Keratinocyte (primary cell): Measurements from ENCODE around the gene B3GNT3.

Experiments
- EZH2 ChIP-seq: IDR thresholded peaks from one replicate; pipeline ENCODE4 v1.6.1; 2012; ENCODE audit warnings: inconsistent platforms, mild to moderate bottlenecking, low read length, moderate library complexity
- TF ChIP-seq, protein P1 (sequence below), 3 experiments: IDR thresholded peaks in 1 of 3; conservative IDR thresholded peaks in 1 of 3; optimal IDR thresholded peaks in 1 of 3; 2 replicates in 2 of 3; 3 replicates in 1 of 3; pipeline versions ENCODE3 to v1.5.1; 2011; ENCODE audit warnings: low read length in 3 of 3, mild to moderate bottlenecking in 3 of 3, moderate library complexity in 2 of 3, control low read depth in 1 of 3, inconsistent platforms in 1 of 3; ENCODE audit not compliant: insufficient read depth in 2 of 3; ENCODE audit errors: extremely low read depth in 1 of 3

GRCh38 chr19:17761148-17761547, 33.8 kb upstream of the B3GNT3 start:
- TF ChIP-seq, protein P1, sequence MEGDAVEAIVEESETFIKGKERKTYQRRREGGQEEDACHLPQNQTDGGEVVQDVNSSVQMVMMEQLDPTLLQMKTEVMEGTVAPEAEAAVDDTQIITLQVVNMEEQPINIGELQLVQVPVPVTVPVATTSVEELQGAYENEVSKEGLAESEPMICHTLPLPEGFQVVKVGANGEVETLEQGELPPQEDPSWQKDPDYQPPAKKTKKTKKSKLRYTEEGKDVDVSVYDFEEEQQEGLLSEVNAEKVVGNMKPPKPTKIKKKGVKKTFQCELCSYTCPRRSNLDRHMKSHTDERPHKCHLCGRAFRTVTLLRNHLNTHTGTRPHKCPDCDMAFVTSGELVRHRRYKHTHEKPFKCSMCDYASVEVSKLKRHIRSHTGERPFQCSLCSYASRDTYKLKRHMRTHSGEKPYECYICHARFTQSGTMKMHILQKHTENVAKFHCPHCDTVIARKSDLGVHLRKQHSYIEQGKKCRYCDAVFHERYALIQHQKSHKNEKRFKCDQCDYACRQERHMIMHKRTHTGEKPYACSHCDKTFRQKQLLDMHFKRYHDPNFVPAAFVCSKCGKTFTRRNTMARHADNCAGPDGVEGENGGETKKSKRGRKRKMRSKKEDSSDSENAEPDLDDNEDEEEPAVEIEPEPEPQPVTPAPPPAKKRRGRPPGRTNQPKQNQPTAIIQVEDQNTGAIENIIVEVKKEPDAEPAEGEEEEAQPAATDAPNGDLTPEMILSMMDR (optimal IDR thresholded peaks at IDR 0.05 in 1 of 3, IDR thresholded peaks at IDR 0.05 in 1 of 3, conservative IDR thresholded peaks at IDR 0.05 in 1 of 3; ENCODE audit: extremely low read depth in 1 of 3, insufficient read depth in 2 of 3, low read length in 3 of 3): no peak
- no peak for TF ChIP-seq EZH2
